HG03432 (cell line): Measurements from ENCODE around the gene C12orf57.
A peak's percentile ranks its signal among the peaks of the same experiment; 100 is the strongest.

Source experiments
- ATAC-seq: cut with Tn5 transposase; IDR thresholded peaks from one replicate; pipeline ENCODE4 v1.9.1; 2021; ENCODE audit warnings: mild to moderate bottlenecking, moderate library complexity; ENCODE audit not compliant: unreplicated experiment

C12orf57 gene

DNA sequence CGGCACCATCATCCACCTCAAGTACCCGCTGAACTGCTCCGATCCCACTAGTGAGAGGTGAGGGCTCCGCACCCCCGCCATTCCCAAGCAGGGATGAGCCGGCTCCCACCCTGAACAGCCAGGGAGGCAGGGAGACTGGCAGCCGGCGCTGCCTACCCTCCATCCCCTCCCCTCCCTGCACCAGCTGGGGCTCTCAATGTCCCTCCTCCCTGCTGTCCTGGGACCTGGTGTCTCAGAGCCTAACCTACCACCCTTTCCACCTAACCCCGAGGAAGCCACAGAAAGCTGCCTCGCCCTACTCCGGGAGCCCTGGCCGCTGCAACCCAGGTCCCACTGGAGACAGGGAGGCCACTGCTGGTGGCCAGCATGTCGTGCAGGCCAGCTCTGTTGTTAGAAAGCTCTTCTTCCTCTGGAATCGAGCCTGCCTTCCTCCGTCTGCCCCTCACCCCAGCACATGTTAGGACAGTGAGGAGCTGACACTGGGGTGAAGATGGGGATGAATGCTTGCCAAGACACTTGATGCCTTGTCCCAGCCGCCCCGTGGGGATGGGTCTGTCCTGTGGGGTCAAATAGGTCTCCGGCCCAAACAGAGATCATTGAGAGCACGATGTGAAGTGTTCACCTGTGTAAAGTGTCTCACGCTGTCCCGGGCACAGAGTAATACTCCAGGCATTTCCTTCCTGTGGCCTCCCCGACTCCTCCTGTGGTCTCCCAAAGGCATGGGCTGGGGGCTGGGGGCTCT lies 8.5 kb downstream of the C12orf57 start:
- ATAC-seq: no peak

DNA sequence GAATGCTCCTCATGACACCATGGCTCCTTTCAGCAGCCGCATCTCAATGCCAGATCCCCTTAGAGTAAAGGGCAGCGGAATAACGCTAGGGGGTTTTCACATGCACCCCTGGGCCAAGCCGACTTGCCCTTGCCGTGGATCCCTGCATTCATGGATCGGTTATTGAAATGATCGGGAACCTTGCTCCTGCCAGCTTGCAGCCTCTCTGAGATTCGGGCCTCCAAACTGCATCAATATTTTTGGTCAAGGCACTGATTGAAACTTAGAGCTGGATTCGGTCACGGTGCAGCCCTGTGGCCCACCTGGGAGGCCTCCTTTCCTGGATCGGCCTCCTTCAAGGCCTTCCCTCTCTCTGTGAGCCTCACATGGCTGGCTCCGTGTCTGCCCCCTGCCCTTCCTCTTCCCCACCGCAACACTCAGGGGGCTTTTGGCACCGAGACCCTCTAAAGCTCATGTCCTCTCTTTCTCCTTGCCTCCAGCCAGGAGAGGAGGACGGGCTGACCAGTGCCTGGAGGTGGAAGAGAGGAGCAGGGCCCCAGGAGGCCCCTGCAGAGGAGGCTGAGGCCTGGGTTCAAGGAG lies 9.1 kb downstream of the C12orf57 start:
- ATAC-seq: no peak

DNA sequence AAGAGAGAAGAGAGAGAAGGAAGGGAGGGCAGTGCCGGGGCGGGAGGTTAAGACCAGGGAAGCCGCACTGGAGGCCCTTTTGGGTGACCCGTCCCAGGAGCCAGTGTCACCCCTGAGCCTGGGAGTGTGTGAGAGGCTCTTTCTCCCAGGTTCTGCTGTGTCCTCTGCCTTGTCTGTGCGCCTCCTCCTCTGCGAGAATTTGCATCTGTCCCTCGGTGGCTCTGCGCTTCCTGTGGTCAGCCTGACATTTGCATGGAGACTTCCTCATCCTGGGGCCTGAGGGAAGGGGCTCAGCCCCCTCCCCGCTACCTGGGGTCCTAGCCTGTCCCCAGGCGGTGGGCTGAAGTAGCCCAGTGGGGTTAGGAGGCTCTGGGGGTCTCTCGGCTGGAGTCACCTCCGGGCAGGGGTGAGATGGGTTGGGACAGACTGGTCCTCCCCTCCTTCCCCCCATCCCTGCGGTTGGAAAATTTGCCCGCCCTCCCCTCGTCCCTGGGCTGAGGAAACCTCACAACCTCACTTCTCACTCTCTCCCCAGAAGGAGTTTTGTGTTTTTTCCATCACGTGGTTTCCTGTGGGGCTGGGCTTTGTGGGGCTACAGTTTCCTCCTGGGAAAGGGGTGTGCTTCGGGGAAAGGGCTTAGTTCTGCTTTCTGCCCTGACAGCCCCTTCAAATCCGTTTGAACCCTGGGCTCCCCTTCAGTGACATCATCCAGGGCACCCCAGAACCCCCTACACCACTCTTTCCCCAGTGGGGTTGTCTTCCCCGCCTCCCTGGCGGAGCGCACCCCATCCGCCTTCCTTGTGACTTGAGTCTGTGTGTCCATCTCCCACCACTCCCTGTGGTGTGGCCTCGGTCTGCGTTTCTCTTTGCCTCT lies 9.9 kb downstream of the C12orf57 start:
- peak; percentile 41 for ATAC-seq

DNA sequence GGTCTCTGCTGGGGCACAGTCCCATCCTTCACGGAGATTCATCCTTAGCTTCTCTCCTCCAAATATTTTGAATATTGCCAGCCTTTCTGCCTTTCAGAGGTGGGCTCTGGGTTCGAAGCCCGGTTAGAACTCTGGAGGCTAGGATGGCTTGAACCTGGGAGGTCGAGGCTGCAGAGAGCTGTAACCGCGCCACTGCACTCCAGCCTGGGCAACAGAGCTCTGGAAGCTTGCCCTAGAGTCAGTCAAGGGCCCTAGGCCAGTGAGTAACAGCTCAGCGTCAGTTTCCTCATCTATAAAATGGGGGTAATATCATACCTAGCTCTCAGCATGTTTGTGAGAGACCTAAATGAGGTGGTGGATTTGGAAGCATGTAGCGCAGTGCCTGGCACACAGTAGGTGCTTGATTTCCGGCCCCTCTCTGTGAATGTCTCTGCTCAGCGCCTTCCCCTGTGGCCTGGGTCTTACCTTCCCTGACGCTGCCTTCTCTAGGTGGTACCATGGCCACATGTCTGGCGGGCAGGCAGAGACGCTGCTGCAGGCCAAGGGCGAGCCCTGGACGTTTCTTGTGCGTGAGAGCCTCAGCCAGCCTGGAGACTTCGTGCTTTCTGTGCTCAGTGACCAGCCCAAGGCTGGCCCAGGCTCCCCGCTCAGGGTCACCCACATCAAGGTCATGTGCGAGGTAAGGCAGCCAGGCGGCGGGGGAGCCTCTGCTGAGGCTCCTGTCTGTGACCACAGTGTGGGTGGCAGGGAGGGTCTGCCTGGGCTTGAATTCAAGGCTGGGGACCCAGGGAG lies 10.7 kb downstream of the C12orf57 start:
- ATAC-seq: no peak

DNA sequence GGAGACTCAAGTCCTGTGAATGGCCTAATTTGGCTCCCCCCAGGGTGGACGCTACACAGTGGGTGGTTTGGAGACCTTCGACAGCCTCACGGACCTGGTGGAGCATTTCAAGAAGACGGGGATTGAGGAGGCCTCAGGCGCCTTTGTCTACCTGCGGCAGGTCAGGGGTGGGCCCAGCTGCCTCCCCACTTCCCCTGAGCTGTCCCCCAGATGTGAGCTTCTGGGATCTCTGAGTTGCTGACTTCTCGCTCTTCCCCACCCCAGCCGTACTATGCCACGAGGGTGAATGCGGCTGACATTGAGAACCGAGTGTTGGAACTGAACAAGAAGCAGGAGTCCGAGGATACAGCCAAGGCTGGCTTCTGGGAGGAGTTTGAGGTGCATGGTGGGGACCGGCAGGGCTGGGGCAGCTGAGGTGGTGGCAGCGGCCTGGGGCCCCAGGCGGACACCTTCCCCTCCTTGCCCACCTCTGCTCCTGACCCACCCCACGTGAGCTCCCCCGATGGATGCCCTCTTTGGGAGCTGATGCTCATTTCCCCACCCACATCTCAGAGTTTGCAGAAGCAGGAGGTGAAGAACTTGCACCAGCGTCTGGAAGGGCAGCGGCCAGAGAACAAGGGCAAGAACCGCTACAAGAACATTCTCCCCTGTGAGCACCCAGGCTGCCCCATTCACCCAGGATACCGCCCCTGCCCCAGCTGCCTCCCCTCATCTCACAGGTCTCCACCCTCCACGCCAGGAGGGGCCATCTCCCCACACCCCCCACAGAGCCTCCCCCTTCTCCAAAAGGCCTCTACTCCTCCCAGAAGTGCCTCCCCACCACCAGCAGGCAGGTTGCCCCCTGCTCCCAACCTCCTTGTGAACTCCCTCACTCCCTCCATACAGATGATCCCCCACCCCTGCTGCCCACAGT lies 11.5 kb downstream of the C12orf57 start:
- ATAC-seq: no peak

DNA sequence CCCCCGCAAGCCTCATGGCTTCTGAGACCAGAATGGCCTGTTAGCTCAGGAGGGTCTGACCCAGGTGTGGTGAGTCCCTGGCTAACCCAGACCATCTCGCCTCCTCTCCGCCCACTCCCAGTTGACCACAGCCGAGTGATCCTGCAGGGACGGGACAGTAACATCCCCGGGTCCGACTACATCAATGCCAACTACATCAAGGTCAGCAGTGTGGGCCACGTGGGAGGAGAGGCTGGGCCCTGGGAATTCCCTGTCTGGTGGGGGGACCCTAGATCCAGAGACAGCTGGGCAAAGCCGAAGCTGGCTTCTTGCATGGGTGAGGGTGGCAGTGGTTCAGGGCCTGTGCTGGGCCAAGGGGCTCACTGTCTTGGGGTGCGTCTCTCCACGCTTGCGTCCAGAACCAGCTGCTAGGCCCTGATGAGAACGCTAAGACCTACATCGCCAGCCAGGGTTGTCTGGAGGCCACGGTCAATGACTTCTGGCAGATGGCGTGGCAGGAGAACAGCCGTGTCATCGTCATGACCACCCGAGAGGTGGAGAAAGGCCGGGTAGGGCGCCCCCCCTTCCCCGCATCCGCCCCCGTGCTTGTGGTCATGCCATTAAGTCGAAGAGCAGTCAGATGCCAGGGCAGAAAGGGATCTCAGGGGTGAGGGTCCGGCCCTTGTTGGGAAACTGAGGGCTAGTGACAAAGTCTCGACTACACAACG lies 12.4 kb downstream of the C12orf57 start:
- no peak for ATAC-seq

DNA sequence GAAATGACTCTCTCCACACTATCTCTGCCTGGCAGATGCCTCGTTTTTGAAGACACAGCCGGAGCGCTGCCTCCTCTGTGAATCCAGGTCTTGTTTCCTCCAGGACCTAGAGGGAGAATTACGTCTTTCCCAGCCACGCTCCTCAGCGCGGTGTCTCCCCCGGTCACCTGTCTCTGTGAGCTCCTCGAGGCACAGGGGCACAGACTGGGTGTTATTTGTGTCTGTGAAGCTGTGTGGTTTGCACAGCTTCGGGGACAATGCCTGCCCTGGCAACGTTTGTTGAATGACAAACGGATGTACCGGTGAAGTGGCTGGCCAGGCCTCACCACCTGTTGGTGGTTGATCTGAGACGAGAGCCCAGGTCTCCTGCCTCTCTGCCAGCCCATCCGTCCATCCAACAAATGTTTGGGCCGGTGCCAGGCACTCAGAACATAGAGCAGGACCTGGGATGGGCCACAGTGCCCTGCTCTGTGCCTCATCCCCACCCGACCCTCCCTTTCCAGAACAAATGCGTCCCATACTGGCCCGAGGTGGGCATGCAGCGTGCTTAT lies 13.4 kb downstream of the C12orf57 start:
- ATAC-seq: no peak

DNA sequence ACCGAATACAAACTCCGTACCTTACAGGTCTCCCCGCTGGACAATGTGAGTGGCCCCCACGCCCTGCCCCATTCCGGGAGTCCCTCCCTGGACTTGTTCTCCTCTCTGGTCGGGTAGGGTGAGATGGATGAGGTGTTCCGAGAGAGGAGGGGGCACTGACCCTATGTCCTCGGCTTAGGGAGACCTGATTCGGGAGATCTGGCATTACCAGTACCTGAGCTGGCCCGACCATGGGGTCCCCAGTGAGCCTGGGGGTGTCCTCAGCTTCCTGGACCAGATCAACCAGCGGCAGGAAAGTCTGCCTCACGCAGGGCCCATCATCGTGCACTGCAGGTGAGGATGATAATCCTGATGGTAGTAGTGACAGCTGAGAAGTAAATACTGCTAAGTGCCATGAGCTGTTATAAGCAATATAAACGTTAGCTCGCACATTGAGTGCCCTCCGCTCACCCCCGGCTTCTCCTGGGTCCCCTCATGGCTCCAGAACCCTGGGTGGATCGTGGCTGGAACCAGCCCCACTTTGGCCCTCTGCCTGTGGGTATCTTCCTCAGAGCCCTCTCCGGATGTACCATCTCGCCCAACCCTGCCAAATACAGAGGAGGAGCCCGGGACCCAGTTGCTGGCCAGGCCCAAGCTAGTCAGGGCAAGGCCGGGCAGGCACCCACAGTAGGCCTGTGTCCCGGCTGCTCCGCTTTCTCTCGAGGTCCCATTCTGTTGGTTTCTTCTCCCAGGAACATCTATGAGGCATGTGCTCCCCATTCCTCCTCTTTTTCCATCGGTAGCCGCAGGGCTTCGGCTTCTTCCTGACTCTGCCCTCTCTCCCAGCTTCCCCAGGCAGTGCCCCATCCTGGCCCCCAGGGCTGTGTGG lies 14.2 kb downstream of the C12orf57 start:
- no peak for ATAC-seq

DNA sequence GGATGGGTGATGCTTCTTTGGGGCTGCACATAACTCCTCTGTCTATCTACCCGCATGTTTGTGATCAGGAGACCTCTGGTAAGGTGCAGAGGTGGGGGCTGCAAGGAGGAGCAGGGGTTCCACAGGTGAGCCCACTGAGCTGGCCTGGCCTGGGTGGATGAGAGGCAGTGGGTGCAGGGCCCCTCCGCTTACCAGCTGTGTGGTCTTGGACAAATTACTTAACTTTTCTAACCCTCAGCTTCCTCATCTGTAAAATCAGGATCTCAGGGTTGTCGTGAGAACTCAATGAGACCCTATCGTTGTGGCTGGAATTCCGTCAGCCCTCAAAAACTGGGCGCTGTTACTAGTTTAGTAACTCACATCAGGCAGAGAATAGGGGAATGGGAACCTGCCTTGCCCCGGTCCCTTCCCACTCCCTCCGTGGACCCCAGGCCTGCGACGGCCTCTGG lies 14.8 kb downstream of the C12orf57 start:
- ATAC-seq: no peak

DNA sequence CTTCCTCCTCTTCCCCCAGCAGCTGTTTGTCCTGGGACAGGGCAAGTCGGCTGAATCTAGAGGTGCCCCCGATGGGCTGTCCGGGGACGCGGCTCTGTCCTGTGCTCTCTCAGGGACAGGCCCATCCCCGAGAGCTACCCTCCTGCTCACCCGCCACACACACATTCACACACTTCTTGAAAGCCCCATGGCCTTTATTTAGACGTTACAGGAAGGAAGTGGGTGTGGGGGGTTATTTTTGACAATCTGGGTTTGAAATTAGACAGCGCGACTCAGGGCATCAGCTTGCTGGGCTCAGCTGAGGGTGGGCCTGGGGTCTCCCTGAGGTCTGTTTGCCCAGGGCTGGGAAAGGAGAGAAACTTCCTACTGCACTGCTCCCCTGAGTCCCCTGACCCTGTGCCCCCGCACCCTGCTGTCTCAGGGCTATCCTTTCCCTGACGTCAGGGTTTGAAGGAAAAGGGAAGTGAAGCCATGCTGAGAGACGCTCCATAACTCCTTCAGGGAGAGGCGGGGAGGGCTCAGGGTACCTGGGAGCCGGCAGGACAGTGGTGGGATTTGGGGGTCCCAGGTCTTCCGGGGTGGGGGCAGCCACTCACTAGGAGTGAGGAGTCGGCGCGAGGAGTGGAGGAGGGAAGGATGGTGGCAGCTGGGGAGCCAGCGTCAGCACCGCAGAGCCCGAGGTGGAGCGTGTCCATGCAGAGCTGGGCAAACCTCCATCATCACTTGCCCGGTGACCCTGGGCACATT lies 15.4 kb downstream of the C12orf57 start:
- ATAC-seq: peak; percentile 50

DNA sequence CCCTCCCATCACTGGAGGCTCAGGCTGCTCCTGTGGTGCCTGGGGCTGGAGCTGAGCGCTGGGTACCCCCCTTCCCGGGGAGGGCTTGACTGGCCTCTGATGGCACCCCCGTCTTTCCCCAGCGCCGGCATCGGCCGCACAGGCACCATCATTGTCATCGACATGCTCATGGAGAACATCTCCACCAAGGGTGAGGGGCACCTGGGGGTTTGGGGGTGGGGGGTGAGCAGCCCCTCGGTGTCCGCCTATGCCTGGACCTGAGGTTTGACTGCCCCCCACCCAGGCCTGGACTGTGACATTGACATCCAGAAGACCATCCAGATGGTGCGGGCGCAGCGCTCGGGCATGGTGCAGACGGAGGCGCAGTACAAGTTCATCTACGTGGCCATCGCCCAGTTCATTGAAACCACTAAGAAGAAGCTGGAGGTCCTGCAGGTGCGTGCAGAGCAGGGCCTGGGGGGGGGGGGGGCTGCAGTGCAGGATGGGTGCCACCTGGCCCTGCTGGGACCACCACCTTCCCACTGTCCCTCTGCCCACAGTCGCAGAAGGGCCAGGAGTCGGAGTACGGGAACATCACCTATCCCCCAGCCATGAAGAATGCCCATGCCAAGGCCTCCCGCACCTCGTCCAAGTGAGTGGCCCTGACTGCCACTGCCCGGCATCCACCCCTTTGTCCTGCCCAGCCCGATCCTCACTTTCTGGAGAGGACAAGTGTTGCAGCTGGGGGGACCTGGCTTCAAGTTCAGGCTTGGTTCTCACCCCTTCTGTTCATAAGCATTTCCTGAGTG lies 16.2 kb downstream of the C12orf57 start:
- no peak for ATAC-seq

DNA sequence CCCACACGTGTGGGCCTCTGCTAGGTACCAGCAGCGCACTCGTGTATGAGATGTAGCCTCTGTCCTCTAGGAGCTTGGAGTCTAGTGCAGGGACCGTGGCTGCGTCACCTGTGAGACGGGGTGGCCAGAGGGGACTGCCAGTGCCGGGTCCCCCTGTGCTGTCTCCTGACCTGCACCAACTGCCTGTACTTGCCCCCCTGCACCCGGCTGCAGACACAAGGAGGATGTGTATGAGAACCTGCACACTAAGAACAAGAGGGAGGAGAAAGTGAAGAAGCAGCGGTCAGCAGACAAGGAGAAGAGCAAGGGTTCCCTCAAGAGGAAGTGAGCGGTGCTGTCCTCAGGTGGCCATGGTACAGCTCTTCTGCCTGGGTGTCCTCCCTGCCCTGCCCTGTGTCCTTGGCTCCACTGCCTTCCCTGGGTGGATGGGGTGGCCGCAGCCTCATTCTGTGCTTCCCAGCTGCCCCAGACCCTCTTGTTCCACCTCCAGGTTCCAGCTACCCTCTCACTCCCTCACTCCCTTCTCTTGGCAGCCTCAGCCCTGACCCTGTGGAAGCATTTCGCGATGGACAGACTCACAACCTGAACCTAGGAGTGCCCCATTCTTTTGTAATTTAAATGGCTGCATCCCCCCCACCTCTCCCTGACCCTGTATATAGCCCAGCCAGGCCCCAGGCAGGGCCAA lies 16.9 kb downstream of the C12orf57 start:
- ATAC-seq: no peak

DNA sequence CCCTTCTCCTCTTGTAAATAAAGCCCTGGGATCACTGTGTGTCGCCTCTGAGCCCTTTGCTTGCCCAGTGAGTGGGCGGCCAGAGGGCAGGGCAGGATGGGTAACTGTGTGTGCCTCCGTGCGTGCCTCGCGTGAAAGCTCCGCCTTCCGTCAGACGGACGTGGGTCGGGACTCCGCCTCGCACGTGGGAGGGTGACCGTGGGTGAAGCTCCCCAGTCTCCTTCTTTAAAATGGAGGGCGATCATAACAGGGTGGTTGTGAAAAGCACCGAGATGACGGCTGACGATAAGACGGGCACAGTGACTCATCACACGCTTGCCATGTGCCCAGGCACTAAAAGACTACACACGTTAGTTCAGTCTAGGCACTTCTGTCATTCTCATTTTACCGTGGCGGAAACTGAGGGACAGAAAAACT lies 17.5 kb downstream of the C12orf57 start:
- ATAC-seq: peak; percentile 22

DNA sequence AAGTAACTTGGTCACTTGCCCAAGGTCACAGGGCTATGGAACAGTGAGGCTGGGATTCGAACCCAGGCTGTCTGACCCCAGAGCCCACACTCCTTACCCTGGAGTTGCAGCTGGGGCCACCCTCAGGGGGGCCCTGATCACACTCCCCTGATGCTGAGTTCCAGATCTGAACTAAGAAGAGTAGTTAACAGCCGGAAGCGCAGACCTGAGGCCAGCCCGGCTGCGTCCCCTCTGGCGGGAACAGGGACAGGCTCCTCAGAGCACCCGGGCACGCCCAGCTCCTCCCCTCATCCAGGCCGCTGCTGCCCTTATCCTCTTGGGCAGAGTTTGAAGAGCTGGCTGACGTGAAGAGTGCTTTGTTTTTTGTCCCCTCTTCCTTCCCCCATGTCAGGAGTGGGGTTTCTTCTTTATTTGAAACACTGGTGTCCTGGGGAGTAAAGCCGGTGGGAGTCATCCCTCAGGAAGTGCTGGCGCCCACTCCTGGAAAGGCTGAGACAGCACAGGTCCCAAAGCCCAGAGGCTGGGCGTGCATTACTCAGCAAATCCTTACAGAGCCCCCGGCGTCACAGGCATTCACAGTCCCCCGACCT lies 18.0 kb downstream of the C12orf57 start:
- ATAC-seq: no peak

DNA sequence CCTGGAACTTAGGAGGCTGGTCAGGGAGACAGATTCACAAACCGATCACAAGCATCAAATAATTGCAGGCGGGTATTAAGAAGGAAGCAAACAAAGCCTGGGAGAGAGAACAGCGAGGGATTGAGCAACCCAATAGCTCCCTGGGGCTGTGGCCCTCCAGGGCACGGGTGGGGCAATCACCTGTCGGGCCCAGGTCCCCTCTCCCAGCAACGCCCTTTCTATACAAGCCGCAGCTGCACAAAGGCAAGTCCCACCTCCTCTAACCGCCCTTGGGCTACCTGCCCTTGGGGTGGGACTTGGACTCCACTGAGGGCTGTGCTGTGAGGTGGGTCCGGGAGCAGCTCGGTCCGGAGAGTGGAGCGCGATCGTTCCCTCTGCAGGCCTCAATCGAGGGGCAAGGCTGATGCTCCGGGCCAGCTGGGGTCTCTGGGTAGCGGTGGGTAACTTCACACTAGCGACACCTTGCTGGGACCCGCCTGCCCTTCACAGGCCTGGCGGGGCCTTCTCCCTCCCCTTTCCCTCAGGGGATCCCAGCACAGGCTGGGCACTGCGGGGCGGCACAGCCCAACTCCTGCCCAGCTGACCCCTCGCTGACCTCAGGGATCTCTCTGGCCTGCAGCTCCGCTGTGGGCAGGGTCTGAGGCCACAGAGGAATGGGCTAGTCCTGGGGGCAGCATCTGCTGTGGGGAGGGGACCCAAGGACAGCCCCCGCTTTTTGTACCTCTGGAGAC lies 18.6 kb downstream of the C12orf57 start:
- ATAC-seq: no peak
